B cell (primary cell): ENCODE measurements around the gene CD59. TPM values are rescaled to one million over a fixed set of nuclear protein-coding genes. Genes with fewer than 3 reads are reported as not detected.

Experiments used
- ATAC-seq: fragments of 200-7000 bp; cut with Tn5 transposase; one replicate; pipeline ENCODE4 v1.10.0; 2021; ENCODE audit warnings: low read depth, mild to moderate bottlenecking, moderate number of reproducible peaks, moderate library complexity
- CTCF ChIA-PET: fragments of 350-600 bp; sonication (Branson Sonifier 250); formaldehyde crosslinking; loops from one replicate; lab custom pipeline; 2021; ENCODE audit warnings: antibody characterized with exemption, inconsistent platforms; lab: Charles Lee
- POLR2A ChIA-PET: fragments of 350-600 bp; sonication (Branson Sonifier 250); formaldehyde crosslinking; loops from one replicate; lab custom pipeline; 2021; ENCODE audit warnings: antibody characterized with exemption; lab: Charles Lee
- DNase-seq: peaks from one replicate; pipeline ENCODE4 v3.0.0; 2013
- H2AFZ ChIP-seq: 2 replicates; pipeline ENCODE4 v1.6.1; 2012; ENCODE audit warnings: mild to moderate bottlenecking, low read depth, low read length; ENCODE audit not compliant: insufficient read depth, poor library complexity, severe bottlenecking
- H3K27ac ChIP-seq, 2 donors: 1 replicate in 1 of 2; 2 replicates in 1 of 2; pipeline ENCODE4 v1.5.1; 2012 to 2013; ENCODE audit warnings: low read length in 2 of 2, mild to moderate bottlenecking in 2 of 2, moderate library complexity in 1 of 2
- H3K27me3 ChIP-seq, 4 experiments: fragments of 200-600 bp in 1 of 4; sonication (generic) in 1 of 4; replicated peaks in 1 of 4; 1 replicate in 2 of 4; 2 replicates in 2 of 4; pipeline versions ENCODE4 v1.6.1 to v1.7.0; 2013 to 2016; ENCODE audit warnings: low read length in 3 of 4, mild to moderate bottlenecking in 2 of 4, mixed read lengths in 1 of 4, moderate library complexity in 1 of 4; ENCODE audit not compliant: insufficient read depth in 4 of 4, control insufficient read depth in 3 of 4; ENCODE audit errors: control extremely low read depth in 1 of 4
- H3K36me3 ChIP-seq, 2 experiments: replicated peaks in 1 of 2; 1 replicate in 1 of 2; 2 replicates in 1 of 2; pipeline versions ENCODE4 v1.6.1 to v1.7.1; 2013; ENCODE audit warnings: low read length in 1 of 2; ENCODE audit not compliant: insufficient read depth in 2 of 2, control insufficient read depth in 1 of 2; ENCODE audit errors: control extremely low read depth in 1 of 2, extremely low read depth in 1 of 2
- H3K4me1 ChIP-seq, 2 donors: fragments of 200-600 bp in 1 of 2; sonication (generic) in 1 of 2; 1 replicate in 1 of 2; 2 replicates in 1 of 2; pipeline versions ENCODE4 v1.5.1 to v1.6.1; 2013 to 2017; ENCODE audit warnings: low read length in 2 of 2; ENCODE audit not compliant: control insufficient read depth in 2 of 2, insufficient read depth in 2 of 2
- H3K4me2 ChIP-seq: replicated peaks from 2 replicates; pipeline ENCODE3; 2012; ENCODE audit warnings: mild to moderate bottlenecking, low read depth, low read length; ENCODE audit not compliant: poor library complexity, severe bottlenecking
- H3K4me3 ChIP-seq, 5 experiments: fragments of 200-600 bp in 1 of 5; sonication (generic) in 1 of 5; 1 replicate in 3 of 5; 2 replicates in 2 of 5; pipeline versions ENCODE4 v1.5.1 to v1.7.0; 2011 to 2016; ENCODE audit warnings: low read length in 4 of 5, mild to moderate bottlenecking in 4 of 5, low read depth in 2 of 5, control low read depth in 1 of 5, moderate library complexity in 1 of 5; ENCODE audit not compliant: insufficient read depth in 1 of 5; ENCODE audit errors: control extremely low read depth in 1 of 5, extremely low read depth in 1 of 5
- H3K79me2 ChIP-seq: fragments of 200-600 bp; sonication (generic); one replicate; pipeline ENCODE4 v1.6.0; 2016; ENCODE audit warnings: low read length; ENCODE audit not compliant: control insufficient read depth, insufficient read depth
- H3K9ac ChIP-seq: fragments of 200-600 bp; sonication (generic); 2 replicates; pipeline ENCODE4 v1.6.1; 2017; ENCODE audit warnings: mild to moderate bottlenecking, low read length, moderate library complexity
- H3K9me3 ChIP-seq, 3 donors: one replicate each; pipeline versions ENCODE4 v1.6.1 to v1.7.1; 2013; ENCODE audit warnings: low read length in 2 of 3; ENCODE audit not compliant: control insufficient read depth in 2 of 3, insufficient read depth in 1 of 3; ENCODE audit errors: control extremely low read depth in 1 of 3
- H4K20me1 ChIP-seq: 2 replicates; pipeline ENCODE4 v1.6.0; 2012; ENCODE audit warnings: mild to moderate bottlenecking, low read length; ENCODE audit not compliant: insufficient read depth, control insufficient read depth, poor library complexity, severe bottlenecking
- H3K27ac Mint-ChIP-seq: one replicate; pipeline ENCODE4 v1.8.0; 2021; ENCODE audit warnings: mixed read lengths
- H3K27me3 Mint-ChIP-seq: one replicate; pipeline ENCODE4 v1.8.0; 2021; ENCODE audit warnings: mixed read lengths
- H3K4me1 Mint-ChIP-seq: one replicate; pipeline ENCODE4 v1.8.0; 2021; ENCODE audit warnings: mixed read lengths
- H3K4me3 Mint-ChIP-seq: one replicate; pipeline ENCODE4 v1.8.0; 2021; ENCODE audit warnings: mixed read lengths
- H3K9me3 Mint-ChIP-seq: one replicate; pipeline ENCODE4 v1.8.0; 2022; ENCODE audit warnings: mixed read lengths; ENCODE audit not compliant: insufficient read depth
- EZH2 ChIP-seq: IDR thresholded peaks from 2 replicates; pipeline ENCODE4 v1.6.1; 2012; ENCODE audit warnings: borderline replicate concordance, low read depth, mild to moderate bottlenecking, moderate library complexity, low read length; ENCODE audit not compliant: insufficient read depth, poor library complexity, severe bottlenecking
- whole genome bisulfite sequencing: methylation state at CpG from one replicate; pipeline ENCODE4 v1.1.5; 2013; ENCODE audit warnings: missing lambda C conversion rate; ENCODE audit not compliant: insufficient coverage; 5-methylcytosine and 5-hydroxymethylcytosine counted together
- intact Hi-C: fragments of 100-400 bp; cut with micrococcal nuclease; formaldehyde crosslinking; loops from one replicate; pipeline ENCODE4 v1.10.0; 2022
- polyA plus RNA-seq: library from polyadenylated mRNA; depleted of rRNA; stranded (reverse); fragments of >200 nt; gene quantifications from 2 replicates; pipeline ENCODE4 v1.2.3, GENCODE V29; 2012
- total RNA-seq, 2 donors: library from RNA; stranded (reverse); fragments of 120-200 nt in 1 of 2; gene quantifications; 1 replicate in 1 of 2; 2 replicates in 1 of 2; pipeline versions ENCODE4 v1.2.3 to v1.2.4, GENCODE V29; 2013 to 2022
- TF ChIP-seq, protein P1 (sequence below): fragments of 200-600 bp; IDR thresholded peaks from one replicate; pipeline ENCODE4 v1.8.0; 2022; ENCODE audit warnings: antibody characterized with exemption, mild to moderate bottlenecking

Gene CD59
- total and polyA plus RNA-seq, 2 donors (not counting 1 experiment from before 2014, with no cell fraction given) = 10.9 to 41.3 TPM

- Mint-ChIP-seq H3K4me3 (no peak overlapping the region), H3K9me3 (no peaks in the 10 kb centered on the region), H3K27ac (no peak overlapping the region), H3K4me1 (no peaks in the 10 kb centered on the region), H3K27me3 (no peaks in the 10 kb centered on the region)
- no peak for TF ChIP-seq EZH2
- TF ChIP-seq, protein P1, sequence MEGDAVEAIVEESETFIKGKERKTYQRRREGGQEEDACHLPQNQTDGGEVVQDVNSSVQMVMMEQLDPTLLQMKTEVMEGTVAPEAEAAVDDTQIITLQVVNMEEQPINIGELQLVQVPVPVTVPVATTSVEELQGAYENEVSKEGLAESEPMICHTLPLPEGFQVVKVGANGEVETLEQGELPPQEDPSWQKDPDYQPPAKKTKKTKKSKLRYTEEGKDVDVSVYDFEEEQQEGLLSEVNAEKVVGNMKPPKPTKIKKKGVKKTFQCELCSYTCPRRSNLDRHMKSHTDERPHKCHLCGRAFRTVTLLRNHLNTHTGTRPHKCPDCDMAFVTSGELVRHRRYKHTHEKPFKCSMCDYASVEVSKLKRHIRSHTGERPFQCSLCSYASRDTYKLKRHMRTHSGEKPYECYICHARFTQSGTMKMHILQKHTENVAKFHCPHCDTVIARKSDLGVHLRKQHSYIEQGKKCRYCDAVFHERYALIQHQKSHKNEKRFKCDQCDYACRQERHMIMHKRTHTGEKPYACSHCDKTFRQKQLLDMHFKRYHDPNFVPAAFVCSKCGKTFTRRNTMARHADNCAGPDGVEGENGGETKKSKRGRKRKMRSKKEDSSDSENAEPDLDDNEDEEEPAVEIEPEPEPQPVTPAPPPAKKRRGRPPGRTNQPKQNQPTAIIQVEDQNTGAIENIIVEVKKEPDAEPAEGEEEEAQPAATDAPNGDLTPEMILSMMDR = no peak
- ChIA-PET POLR2A (no interaction called here), CTCF (interaction anchor here (2.1 kb wide), 1 partner anchor 29 kb away, joined by 12 read pairs; no protein-coding TSS in a partner anchor)
- Histone ChIP-seq H2AFZ (no peak overlapping the region), H3K27ac (no peak overlapping the region), H3K36me3 (peaks cover 0 to 9% of the 10 kb centered on the region in 2 experiments), H3K79me2 (no peaks in the 10 kb centered on the region), H3K9me3 (no peaks in the 10 kb centered on the region), H3K27me3 (no peaks in the 10 kb centered on the region), H3K4me3 (no peak overlapping the region), H4K20me1 (no peaks in the 10 kb centered on the region), H3K9ac (no peak overlapping the region), H3K4me1 (no peaks in the 10 kb centered on the region), H3K4me2 (no peak overlapping the region)
- intact Hi-C loops = no loop called here
- no peak for ATAC-seq
- no peak for DNase-seq
- 100% methylated on average over 1 of the region's 5 CpGs for WGBS
These were observed 22.9 kb downstream of the CD59 start for GRCh38 chr11:33713151-33713855.

GRCh38 chr11:33712436-33712835 lies 23.8 kb downstream of the CD59 start:
- no peak overlapping the region for H3K4me3 Mint-ChIP-seq
- intact Hi-C loops = no loop called here
- WGBS = 100% methylated on average over 1 of the region's 3 CpGs
- H3K9me3 Mint-ChIP-seq = no peaks in the 10 kb centered on the region
- Histone ChIP-seq H3K4me1 (no peaks in the 10 kb centered on the region), H4K20me1 (no peaks in the 10 kb centered on the region), H3K27ac (no peak overlapping the region), H3K4me2 (no peak overlapping the region), H3K9ac (no peak overlapping the region), H3K4me3 (no peak overlapping the region), H3K79me2 (no peaks in the 10 kb centered on the region), H3K9me3 (no peaks in the 10 kb centered on the region), H2AFZ (no peak overlapping the region), H3K36me3 (peaks cover 0 to 9% of the 10 kb centered on the region in 2 experiments), H3K27me3 (no peaks in the 10 kb centered on the region)
- no peaks in the 10 kb centered on the region for H3K4me1 Mint-ChIP-seq
- H3K27ac Mint-ChIP-seq = no peak overlapping the region
- no peaks in the 10 kb centered on the region for H3K27me3 Mint-ChIP-seq
- CTCF ChIA-PET = no interaction called here
- DNase-seq (no peak), ATAC-seq (no peak)
- POLR2A ChIA-PET = no interaction called here
- TF ChIP-seq EZH2 = no peak
- TF ChIP-seq, protein P1 = no peak
